HG03439 (cell line): ENCODE data around the gene CERT1.
A peak's percentile ranks its signal among the peaks of the same experiment; 100 is the strongest.

Experiments used
- ATAC-seq: cut with Tn5 transposase; IDR thresholded peaks from one replicate; pipeline ENCODE4 v1.9.1; 2021; ENCODE audit warnings: mild to moderate bottlenecking, moderate library complexity; ENCODE audit not compliant: unreplicated experiment

Gene CERT1

GRCh38 chr5:75475364-75475763 is 36.1 kb downstream of the CERT1 start:
- ATAC-seq: no peak

DNA sequence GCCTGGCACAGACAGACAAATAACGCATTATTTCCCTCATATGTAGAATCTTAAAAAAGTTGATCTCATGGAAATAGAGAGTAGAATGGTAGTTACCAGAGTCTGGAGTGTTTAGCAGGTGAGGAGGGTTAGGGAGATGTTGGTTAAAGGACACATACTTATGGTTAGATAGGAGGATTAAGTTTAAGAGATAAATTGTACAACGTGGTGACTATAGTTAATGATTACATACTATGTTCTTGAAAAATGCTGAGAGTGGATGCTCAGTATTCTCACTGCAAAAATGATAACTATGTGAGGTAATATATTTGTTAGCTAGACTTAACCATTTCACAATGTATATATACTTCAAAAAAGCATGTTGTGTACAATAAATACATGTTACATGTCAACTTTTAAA is 38.0 kb downstream of the CERT1 start:
- no peak for ATAC-seq

GRCh38 chr5:75472973-75473372 is 38.5 kb downstream of the CERT1 start:
- no peak for ATAC-seq

DNA sequence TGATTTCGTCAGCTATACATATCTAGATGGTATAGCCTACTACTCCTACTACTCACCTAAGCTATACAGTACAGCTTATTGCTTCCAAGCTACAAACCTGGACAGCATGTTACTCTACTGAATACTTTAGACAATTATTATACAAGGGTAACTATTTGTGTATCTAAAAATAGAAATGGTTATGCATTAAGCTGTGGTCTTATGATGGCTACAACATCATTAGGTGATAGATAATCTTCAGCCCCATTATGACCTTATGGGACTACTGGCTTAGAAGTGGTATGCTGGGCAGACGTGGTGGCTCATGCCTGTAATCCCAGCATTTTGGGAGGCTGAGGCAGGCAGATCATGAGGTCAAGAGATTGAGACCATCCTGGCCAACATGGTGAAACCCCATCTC is 40.2 kb downstream of the CERT1 start:
- ATAC-seq: no peak

GRCh38 chr5:75469017-75469416 is 42.4 kb downstream of the CERT1 start:
- ATAC-seq: no peak

GRCh38 chr5:75468593-75468992 is 42.8 kb downstream of the CERT1 start:
- ATAC-seq: no peak

- ATAC-seq: no peak
Measured at GRCh38 chr5:75466006-75466716, 45.3 kb downstream of the CERT1 start.

DNA sequence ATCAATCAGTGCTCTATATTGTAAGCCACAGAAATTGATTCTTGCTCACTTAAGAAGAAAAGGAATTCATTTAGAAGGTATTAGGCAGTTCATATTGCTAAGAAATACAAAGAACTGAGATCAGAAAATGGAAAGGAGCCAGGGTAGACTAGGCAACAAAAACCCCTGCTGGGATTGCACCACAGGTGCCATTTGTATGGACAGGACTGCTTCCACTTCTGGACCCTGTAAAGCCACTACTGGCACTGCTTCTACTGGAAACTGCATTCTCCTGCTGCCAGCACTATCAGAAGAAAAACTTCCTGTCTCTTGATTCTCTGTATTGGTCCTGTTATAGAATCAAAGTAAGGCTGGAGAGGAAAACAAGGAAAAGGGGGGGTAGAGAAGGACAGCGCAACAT is 45.9 kb downstream of the CERT1 start:
- no peak for ATAC-seq

GRCh38 chr5:75463726-75464125 is 47.7 kb downstream of the CERT1 start:
- no peak for ATAC-seq

- ATAC-seq: no peak
Measured at GRCh38 chr5:75461679-75462078, 49.8 kb downstream of the CERT1 start.

DNA sequence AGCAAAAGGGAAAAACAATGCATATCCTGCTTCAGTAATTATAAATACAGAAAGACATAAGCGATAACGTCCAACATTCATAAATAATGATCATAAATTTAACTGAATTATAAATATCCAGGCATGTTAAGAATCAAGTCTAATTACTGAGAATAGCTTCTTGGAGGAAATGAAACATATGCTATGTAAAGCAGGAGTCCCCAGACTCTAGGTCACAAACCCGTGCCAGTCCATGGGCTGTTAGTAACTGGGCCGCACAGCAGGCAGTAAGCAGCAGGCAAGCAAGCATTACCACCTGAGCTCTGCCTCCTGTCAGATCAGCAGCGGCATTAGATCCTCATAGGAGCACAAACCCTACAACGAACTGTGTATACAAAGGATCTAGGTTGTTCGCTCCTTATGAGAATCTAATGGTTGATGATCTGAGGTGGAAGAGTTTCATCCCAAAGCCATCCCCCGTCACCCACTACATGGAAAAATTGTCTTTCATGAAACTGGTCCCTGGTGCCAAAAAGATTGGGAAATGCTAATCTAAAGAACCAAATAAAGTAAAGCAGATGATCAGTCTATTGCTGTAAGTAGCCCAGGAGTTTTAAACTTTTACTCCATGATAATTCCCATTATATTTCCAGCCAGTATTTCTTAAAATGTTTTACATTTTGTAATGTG is 50.4 kb downstream of the CERT1 start:
- peak; percentile 53 for ATAC-seq

DNA sequence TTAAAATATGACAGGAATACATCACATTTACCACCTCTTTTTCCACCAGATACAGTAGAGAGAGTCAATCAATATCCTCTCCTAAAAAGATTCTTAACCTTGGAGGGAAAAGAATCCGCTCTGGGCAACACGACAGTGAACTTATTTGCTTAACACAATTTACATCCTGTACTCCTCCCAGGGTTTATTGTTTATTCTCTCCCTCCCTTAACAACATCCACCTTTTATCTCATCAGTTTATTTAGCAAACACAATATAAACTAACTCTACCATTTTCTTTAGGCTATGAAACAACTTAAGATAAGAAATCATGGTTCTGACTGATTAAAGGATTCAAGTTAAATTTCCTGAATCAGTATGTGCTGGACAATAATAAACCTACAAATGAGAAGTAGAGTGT is 50.9 kb downstream of the CERT1 start:
- no peak for ATAC-seq

GRCh38 chr5:75457691-75458090 is 53.7 kb downstream of the CERT1 start:
- ATAC-seq: no peak

GRCh38 chr5:75457161-75457560 is 54.3 kb downstream of the CERT1 start:
- ATAC-seq: no peak

- ATAC-seq: no peak
Measured at GRCh38 chr5:75450069-75450468, 61.4 kb downstream of the CERT1 start.

- no peak for ATAC-seq
Measured at GRCh38 chr5:75446068-75446467, 65.4 kb downstream of the CERT1 start.

DNA sequence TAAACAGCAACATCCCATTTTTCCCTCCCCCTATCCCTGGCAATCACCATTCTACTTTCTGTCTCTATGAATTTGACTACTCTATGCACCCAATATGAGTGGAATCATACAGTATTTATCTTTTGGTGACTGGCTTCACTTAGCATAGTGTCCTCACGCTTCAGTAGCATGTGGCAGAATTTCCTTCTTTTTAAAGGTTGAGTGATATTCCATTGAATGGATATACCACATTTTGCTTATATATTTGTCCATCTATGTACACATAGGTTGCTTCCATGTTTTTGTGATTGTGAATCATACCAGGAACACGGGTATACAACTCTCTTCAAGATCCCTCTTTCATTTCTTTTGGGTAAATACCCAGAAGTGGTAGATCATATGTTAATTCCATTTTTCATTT is 69.9 kb downstream of the CERT1 start:
- ATAC-seq: no peak

DNA sequence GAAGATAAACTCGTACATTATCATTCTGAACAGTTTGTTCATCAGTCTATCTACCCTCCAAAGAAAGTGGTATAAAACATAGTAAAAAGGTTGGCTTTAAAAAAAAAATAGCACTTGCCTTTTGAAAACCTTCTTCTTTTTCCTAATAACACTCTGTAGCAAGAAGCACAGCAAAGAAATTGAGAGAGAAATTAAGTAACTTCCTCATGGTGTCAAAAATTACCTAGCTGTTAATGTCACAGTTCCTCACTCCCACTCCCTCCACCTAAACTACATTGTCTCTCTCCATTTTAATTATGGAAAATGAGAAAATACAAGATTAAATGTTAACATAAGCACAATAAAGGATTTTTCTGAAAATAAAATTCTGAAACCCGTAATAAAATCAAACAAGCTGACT is 72.2 kb downstream of the CERT1 start:
- no peak for ATAC-seq

- no peak for ATAC-seq
Measured at GRCh38 chr5:75438722-75439121, 72.7 kb downstream of the CERT1 start.

DNA sequence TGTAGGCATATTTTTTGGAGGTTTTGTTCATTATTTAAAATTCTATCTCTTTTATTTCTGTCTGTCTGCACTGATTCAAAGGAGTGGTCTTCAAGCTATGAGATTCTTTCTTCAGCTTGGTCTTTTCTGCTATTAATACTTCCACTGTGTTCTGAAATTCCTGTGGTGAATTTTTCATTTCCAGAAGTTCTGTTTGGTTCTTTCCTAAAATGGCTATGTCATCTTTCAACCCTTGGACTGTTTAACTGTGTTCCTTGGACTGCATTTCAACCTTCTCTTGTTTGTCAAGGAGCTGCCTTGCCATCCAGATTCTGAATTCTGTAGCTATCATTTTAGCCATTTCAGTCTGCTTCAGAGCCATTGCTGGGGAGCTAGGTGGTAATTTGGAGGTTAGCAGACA is 76.3 kb downstream of the CERT1 start:
- ATAC-seq: no peak

DNA sequence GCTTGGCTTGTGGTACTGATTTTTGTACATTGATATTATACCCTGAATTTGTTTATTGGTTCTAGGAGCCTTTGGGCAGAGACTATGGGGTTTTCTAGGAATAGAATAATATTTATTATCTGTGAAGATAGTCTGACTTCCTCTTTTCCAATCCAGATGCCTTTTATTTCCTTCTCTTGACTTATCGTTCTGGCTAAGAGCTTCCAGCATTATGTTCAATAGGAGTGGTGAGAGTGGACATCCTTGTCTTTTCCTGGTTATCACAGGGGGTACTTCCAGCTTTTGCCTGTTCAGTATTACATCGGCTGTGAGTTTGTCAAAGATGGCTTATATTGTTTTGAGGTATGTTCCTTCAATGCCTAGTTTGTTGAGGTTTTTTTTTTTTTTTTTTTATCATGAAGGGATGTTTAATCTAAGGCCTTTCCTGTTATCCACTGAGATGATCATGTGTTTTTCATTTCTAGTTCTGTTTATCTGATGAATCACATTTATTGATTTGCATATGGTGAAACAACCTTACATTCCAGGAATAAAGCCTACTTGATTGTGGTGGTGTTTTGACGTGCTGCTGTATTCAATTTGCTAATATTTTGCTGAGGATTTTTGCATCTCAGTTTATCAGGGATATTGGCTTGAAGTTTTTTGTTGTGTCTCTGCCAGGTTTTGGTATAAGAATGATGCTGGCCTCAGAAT is 77.5 kb downstream of the CERT1 start:
- ATAC-seq: no peak

DNA sequence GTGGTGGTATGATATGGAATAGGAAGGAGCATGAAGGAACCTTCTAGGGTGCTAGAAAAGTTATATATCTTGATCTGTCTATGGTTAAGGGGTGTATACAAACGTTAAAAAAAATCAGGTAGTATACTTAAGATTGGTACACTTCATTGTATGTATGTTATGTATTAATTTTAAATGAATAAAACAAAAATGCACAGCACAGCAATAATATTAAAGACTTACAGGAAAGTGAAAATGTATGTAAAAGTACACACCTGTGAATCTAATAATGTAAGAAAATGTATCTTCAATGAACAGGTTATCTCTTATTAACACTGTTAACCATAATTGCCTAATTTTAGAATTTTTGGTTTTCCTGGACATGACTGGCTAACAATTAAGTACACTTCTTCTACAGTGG is 97.2 kb downstream of the CERT1 start:
- no peak for ATAC-seq
